TTC549 (cell line): ENCODE data around the gene CRACR2B.

Experiments
- FAIRE-seq: peaks from 2 replicates; lab custom pipeline; 2012; peaks lifted over from hg19 to GRCh38; lab: Jason Lieb, UNC

The CRACR2B gene

DNA sequence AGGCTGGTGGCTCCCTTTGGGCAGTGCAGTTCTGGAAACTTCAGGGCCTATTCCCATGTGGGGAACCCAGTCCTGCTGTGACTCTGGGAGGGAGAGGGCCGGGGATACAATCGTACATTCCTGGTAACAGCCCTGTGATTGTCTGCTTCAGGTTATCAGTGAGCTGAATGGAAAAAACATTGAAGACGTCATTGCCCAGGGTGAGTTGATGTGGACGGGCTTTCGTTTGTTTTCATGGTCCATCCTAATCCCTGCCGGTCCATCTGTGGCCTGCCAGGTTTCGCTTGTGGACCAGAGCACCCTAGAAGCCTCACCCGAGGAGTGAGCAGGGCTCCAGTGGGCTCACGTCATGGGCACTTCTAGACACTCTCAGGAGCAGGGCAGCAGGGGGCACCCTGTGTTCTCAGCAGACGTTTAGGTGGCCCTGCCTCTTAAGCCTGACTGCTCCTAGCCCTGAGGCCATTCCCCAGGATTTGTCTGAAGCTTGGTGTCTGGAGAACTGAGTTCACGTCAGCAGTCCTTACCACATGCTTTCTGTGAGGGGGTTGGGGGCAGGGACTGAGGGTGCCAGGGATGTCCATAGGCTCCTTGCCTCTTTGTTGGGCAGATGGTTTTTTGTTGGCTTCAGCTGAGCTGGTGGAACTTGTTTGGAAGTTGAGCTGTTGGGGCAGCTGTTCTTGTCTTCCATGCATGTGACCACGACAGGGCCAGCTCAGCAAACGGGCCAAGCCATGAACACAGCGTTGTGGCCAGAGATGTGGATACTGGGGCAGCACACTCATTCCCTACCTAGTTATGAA lies 16.1 kb upstream of the CRACR2B start:
- FAIRE-seq = no peak

DNA sequence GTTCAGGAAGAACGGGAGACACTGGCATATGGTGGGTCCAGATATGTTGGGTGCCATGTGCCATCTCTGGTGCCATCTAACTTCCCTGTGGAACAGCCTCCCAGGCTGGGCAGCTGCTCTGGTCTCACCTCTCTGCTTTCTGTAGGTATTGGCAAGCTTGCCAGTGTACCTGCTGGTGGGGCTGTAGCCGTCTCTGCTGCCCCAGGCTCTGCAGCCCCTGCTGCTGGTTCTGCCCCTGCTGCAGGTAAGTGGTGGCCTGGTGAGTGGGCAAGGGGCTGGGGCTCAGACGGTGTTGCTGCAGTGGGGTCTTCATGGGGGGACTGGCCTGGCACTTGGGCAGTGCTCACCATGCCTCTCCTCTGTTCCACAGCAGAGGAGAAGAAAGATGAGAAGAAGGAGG lies 15.3 kb upstream of the CRACR2B start:
- no peak for FAIRE-seq

DNA sequence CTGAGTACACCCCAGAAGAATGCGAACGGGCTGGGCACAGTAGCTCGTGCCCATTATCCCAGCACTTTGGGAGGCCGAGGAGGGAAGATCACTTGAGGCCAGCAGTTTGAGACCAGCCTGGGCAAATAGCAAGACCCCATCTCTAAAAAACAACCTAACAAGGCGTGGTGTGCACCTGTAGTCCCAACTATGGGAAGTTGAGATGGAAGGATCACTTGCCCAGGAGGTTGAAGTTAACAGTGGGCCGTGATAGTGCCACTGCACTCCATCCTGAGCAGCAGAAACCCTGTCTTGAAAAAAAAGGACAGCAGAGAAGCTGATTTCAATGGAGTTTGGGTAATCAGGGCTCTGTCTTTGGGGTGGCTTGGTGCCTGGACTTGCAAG lies 14.7 kb upstream of the CRACR2B start:
- no peak for FAIRE-seq

DNA sequence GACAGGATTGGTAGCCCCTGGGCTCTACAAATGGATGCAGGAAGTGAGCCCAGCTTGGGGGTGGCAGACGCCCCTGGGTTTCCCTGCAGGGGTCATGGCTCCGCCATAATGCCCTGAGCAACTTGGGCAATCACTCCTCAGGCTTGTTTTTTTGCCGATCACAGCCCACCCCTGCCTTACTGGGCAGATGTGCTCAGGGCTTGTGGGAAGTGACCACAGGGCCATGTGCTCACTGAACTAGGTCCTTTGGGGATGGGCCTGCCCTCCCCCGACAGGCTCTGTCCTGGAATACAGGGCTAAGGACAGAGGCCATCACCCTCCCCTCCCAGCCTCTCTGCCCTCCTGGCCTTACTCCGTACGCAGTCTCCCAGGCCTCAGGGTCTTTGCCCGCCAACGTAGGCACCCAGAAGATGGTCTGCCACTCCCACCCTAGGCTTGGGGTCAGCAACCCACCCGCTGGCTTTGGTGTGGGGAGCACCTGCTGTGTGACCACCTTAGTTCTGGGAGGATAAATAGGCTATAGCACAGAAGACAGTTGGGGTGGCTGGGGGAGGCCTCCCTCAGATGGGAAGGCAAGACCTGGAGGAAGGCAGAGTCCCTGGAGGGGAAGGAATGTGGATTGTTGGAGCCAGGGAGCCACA lies 14.1 kb upstream of the CRACR2B start:
- no peak for FAIRE-seq

DNA sequence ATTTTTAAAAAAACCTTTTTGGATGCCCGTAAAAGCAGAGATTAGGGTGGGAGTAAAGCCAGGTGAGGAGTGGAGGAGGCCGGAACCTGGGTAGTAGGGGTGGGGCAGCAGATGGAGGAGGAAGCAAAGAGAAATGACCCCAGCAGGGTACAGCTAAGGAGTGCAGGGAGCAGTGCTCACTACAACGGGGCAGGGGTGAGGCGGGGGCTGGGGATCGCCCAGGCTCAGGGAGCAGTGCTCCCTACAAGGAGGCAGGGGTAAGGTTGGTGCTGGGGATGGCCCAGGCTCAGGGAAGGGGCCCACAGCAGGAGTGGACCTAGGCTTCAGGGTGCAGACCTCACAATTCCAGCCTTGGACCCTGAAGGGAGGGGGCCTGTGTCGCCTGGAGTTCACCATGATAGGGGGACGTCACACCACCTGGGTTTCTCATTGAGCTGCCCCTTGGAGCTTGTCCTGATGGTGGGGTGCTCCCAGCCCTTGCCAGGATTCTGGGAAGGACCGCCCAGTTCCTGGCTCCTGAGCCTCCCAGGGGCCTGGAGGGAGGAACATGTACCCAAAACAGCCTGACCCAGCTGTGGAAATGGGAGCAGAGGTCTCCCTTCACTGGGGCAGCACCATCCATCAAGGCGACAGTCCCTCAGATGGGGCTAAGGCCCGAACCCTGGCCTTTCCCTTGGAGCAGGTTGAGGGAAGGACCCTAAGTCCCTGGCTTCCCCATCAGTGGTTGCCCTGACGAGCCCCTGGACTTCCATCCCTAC lies 11.9 kb upstream of the CRACR2B start:
- FAIRE-seq = no peak

DNA sequence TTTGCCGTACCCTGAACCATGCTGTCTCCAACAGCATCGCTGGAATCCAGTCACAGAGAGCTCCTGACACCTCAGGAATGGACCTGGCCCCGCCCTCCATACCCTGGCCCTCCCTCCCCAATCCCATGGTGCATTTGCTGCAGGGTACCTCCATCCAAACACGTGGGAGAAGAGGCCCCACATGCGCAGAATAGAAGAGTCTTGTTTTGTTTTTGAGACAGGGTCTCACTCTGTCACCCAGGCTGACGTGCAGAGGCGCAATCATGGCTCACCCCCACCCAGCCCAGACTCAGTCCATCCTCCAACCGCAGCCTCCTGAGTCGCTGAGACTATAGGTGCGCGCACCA lies 11.3 kb upstream of the CRACR2B start:
- FAIRE-seq = no peak

DNA sequence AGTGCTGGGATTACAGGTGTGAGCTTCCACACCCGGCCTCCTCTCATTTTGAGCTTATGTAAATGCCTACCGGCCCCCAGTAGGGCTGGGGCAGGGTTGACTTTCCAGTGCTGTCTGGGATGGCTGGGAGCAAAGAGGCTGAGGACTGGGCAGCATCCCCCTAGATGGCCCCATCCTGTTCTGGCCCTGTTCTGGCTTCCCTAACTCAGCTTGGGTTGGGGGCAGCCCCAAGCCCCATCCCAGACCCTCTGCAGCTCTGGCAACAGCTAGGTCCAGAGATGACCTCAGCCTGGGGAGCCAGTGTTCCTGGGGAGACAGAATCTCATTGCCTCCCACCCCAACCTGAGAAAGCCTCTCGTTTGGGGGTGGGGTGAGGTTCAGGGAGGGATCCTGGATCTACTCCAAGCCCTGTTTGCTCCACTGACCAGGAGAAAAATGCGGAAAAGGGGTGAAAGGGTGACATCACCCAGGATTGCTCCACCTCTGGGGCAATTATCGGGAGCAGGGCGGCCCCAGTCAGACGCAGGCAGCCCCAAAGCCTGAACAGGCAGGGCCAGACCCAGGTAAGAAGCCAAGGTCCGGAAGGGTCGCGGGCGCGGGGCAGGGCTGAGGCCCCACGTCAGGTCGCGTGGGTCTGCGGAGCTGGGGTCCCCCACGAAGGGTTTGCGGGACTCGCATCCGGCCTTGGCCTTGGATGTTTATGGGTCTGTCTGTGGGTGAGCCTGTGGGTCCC lies 9.2 kb upstream of the CRACR2B start, which contains the start of gene PNPLA2:
TSS of gene PNPLA2 (plus strand) at position 519 of the 733 bp plus-strand sequence. CDS start 805 bp downstream, outside the sequence.
- no peak for FAIRE-seq

DNA sequence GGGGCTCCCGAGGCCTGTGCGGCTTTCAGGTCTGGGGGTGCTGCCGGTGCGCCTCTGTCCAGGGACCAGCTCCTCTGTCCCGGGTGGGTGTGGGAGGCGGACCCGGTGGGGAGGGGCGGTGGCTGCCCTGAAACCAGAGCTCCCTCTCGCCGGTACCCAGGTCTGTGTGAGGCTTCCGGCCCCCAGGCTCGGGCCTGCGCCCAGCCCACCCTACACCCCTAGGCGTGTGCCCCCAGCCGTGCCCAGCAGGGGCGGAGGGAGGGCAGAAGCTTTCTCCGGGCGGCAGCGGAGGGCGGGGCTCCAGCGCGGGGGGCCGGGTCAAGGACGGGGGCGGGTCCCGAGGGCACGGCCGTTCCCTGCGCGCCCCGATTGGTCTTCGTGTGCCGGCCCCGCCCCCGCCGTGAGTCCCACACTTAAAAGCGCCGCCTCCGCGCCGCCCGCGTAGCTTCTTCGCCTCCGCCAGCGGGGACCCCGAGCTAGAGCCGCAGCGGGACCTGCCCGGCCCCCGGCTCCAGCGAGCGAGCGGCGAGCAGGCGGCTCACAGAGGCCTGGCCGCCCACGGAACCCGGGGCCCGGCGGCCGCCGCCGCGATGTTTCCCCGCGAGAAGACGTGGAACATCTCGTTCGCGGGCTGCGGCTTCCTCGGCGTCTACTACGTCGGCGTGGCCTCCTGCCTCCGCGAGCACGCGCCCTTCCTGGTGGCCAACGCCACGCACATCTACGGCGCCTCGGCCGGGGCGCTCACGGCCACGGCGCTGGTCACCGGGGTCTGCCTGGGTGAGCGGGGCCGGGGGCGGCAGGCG lies 8.4 kb upstream of the CRACR2B start:
- no peak for FAIRE-seq

DNA sequence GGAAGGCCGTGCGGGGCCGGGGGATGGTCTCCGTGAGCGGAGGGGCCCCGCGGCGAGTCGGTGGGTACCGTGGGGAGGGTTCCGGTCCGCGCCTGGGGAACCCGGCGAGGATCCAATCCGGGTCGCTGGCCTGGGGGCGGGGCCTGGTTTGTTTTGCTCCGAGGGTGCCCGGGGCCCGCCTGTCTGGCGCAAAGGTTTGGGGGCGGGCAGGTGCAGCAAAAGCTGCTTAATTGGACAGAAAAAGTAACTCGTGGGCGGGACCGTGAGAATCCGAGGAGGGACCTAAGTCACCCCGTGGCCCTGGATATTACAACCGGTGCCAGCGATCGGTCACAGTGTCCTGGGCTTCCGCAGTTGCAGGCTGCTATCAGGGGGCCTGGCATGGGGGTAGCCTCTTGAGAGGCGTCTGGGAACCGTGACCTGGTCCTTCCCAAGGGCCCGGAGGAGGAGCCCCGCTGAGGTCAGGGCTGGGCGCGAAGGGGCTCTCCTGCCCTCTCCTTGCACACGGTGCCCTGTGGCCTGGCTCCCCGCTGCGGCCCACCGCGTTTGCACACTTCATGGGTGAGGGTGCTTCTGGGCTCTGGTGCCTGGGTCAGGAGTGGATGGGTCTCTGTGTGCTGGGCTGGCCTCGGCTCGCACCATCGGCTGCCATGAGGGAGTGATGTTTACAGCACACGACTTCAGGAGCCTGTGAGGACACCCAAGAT lies 7.6 kb upstream of the CRACR2B start:
- no peak for FAIRE-seq

DNA sequence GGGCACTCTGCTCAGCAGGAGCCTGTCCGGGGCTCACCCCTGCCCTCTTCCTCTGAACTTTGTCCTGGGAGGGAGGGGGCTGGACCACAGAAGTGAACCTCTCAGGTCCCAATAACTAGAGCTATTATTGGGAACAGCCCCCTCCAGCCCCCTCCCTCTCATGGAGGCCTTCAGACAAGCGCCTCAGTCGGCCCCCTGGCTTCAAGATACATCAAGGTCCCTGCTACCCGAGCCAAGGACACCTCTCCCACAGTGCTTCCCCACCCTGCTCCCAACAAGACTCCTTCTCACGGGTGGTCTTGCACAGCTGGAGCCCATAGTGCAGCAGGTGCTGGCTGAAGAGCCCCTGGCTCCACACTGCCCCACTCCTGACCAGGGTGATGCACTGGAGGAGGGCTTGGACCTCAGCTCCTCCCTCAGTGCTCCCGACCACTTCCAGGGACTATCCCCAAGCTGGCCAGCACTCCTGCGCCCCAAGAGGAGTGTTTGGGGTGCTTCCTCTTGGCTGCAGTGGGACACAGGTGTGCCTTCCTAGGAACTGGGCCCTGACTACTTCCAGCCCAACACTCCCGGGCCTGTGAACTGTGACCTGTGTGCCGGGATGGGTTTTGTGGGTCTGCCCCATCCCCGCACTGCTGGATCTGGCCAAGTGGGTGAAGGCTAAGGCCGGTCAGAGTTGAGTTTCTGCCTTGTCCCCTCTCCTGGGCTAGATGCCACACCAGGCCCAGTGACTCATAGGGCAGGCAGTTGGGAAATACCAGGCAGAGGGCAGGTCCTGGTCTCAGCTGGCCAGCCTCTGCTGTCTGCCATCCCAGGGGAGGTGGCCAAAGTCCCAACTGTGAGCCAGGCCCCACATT lies 6.8 kb upstream of the CRACR2B start:
- no peak for FAIRE-seq

DNA sequence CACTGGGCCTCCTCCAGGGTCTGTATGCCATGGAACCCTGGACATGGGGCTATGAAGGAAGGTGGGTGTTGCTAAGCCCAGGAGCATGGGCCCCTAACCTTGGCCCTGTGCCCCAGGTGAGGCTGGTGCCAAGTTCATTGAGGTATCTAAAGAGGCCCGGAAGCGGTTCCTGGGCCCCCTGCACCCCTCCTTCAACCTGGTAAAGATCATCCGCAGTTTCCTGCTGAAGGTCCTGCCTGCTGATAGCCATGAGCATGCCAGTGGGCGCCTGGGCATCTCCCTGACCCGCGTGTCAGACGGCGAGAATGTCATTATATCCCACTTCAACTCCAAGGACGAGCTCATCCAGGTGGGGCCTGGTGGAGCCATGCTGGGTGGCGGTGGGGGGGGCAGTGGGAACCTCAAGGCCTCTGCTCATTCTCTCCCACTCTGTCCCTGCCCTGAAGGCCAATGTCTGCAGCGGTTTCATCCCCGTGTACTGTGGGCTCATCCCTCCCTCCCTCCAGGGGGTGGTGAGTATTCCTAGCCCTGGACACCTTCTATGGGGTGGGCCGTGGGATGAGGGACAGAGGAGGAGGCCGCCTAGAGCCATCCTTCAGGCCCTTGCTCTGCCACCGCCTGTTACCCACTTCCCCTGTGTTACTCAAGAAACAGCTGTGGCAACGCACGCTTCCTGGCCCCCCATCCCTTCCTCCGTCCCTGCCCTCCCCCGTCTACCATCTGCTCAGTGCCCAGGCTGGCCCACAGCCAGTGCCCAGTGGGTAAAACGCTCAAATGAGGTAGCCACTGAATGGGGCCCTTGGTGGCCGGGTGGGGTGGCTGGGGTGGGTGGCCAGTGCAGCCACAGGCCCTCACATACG lies 6.0 kb upstream of the CRACR2B start:
- no peak for FAIRE-seq

DNA sequence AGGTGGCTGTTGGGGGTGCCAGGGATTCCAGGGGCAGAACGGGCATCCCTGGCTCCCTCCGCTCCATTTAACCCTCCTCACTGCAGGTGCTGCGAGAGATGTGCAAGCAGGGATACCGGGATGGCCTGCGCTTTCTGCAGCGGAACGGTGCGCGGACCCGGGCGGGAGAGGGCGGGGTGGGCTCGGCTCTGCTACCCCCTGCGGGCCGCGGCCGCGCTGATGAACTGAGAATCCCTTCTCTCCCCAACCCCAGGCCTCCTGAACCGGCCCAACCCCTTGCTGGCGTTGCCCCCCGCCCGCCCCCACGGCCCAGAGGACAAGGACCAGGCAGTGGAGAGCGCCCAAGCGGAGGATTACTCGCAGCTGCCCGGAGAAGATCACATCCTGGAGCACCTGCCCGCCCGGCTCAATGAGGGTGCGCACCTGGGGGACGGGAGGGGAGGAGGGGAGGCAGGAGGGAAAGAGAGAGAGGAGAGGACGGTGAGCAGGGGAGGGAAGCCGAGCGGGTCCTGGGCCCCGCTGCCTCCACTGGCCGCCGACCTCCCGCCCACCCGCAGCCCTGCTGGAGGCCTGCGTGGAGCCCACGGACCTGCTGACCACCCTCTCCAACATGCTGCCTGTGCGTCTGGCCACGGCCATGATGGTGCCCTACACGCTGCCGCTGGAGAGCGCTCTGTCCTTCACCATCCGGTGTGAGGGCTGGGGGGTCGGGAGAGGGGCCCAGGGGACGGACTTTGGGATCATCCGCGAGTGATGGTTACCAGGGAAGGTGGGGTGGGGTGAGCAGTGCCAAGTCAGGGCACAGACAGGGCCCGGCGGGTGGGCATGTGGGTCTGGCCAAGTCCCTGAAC lies 4.1 kb upstream of the CRACR2B start:
- FAIRE-seq = no peak

DNA sequence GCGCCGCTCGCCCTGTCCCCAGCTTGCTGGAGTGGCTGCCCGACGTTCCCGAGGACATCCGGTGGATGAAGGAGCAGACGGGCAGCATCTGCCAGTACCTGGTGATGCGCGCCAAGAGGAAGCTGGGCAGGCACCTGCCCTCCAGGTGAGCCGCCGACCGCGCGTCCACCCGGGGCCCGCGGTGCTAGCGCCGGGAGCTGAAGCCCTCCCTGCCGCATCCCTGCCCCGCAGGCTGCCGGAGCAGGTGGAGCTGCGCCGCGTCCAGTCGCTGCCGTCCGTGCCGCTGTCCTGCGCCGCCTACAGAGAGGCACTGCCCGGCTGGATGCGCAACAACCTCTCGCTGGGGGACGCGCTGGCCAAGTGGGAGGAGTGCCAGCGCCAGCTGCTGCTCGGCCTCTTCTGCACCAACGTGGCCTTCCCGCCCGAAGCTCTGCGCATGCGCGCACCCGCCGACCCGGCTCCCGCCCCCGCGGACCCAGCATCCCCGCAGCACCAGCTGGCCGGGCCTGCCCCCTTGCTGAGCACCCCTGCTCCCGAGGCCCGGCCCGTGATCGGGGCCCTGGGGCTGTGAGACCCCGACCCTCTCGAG lies 3.3 kb upstream of the CRACR2B start:
- FAIRE-seq = no peak

DNA sequence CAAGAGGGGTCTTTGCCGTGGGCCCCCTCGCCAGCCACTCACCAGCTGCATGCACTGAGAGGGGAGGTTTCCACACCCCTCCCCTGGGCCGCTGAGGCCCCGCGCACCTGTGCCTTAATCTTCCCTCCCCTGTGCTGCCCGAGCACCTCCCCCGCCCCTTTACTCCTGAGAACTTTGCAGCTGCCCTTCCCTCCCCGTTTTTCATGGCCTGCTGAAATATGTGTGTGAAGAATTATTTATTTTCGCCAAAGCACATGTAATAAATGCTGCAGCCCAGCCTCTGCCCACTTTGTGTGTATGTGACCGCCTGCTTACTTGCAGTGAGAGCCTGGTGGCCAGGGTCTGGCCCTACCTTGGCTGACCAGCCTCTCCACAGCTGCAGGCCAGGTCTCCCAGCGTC lies 2.8 kb upstream of the CRACR2B start:
- no peak for FAIRE-seq

DNA sequence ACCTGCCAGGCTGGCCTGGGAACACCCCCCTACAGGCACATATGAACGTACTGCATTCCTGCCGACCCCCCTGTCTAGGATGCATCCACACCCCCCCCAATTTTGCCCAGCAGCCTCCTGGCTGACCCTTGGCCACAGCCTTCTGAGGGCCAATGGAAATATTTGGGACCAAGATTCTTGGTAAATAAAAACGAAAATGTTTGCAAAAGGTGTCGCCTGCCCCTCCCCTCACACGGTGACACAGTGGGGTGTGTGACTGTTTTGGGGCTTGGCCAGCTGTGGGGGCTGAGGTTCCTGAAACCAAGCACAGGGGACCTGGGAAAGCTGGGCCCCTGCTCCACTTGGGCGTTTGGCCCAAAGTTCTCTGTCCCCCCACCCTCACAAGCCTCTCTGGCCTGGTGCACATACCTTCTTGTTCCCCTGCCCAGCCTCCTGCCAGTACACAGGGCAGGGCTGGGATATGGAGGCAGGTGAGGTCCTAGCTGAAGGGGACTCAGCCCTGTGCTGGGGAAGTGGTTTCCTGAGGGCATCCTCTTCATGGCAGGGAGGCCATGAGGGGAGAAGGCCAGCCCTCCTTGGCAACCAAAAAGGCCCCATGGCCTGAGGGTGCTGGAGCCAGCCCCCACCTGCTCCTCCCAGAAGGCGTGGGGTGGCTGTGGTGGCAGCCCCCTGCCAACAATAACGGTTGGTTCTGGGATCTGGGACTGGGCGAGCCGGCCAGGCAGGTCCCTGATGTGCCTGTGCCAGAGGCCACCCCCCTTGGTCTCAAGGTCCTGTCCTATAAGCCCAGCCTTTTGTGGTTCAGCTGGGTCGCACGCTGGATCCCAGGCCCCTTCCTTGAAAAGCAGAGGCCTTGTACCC lies 2.1 kb upstream of the CRACR2B start:
- FAIRE-seq = no peak

DNA sequence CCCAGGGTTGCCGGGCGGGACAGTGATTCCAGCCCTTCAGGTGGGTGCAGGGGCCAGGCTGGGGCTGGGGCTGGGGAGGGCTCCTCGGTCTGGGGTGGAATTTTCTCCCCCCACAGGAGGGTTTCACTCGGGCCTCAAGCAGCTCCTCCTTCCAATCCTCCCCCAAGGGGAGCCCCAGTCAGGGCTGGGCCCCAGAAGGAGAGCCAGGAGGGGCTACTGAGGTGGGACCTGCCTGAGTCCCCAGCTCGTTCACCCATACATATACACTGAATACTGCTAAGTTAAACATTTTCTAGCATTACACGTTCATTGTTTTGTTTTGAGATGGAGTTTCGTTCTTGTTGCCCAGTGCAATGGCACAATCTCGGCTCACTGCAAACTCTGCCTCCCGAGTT lies 1.5 kb upstream of the CRACR2B start:
- FAIRE-seq = no peak

DNA sequence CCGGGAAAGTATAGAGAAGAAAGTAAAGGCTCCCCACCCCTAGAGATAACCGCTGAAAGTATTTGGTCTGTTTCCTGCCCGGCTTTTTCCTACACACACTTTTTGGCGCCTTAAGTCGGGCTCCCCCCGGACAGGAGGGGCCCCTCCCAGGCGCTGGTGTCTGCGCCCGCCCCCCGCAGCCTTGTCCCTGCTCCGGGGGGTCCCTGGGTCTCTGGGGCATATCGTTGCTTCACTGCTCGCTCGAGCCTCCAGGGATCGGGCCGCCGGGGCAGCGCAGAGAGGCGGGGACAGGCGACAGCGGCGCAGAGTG lies 928 bp upstream of the CRACR2B start:
- no peak for FAIRE-seq
